Transverse colon (tissue), 4 donors: ENCODE results near the gene CDK5.

Experiments
- CTCF ChIP-seq, 5 experiments: fragments of 200-600 bp in 3 of 5; fragments of 450-650 bp in 2 of 5; sonication (generic) in 3 of 5; IDR thresholded peaks; 1 replicate in 2 of 5; 2 replicates in 3 of 5; pipeline ENCODE4 v1.5.1; 2016 to 2017; ENCODE audit warnings: antibody characterized with exemption in 5 of 5, inconsistent platforms in 3 of 5, mild to moderate bottlenecking in 2 of 5, moderate library complexity in 1 of 5
- EP300 ChIP-seq: sonication (generic); formaldehyde crosslinking; IDR thresholded peaks from one replicate; pipeline ENCODE4 v1.6.1; 2017; ENCODE audit warnings: antibody characterized with exemption, low read depth
- POLR2A ChIP-seq: fragments of 450-650 bp; IDR thresholded peaks from one replicate; pipeline ENCODE4 v1.6.1; 2016; ENCODE audit warnings: antibody characterized with exemption, mild to moderate bottlenecking, moderate library complexity
- POLR2AphosphoS5 ChIP-seq, 3 donors: sonication (generic); formaldehyde crosslinking; IDR thresholded peaks; one replicate each; pipeline ENCODE4 v1.6.1; 2016; ENCODE audit warnings: antibody characterized with exemption in 3 of 3

- TF ChIP-seq CTCF (IDR thresholded peaks at IDR 0.05) = no peak
- TF ChIP-seq POLR2AphosphoS5 (IDR thresholded peaks at IDR 0.05) = no peak
- no peak for TF ChIP-seq POLR2A
- TF ChIP-seq EP300 = no peak
Observed at GRCh38 chr7:151007469-151007898, 50.2 kb downstream of the CDK5 start.
